Activated T-cell treated with anti-CD3 and anti-CD28 coated beads, Interleukin-2, amount 50 U/mL, for 24 hours (primary cell): ENCODE results near the gene FOXG1.

Experiments used
- DNase-seq: peaks from one replicate; pipeline ENCODE4 v3.0.0-alpha.2; 2020
- H3K27ac Mint-ChIP-seq: 2 replicates; pipeline ENCODE4 v1.8.0; 2020; ENCODE audit warnings: mild to moderate bottlenecking, mixed read lengths
- H3K27me3 Mint-ChIP-seq: 2 replicates; pipeline ENCODE4 v1.8.0; 2020; ENCODE audit warnings: mixed read lengths
- H3K36me3 Mint-ChIP-seq: 2 replicates; pipeline ENCODE4 v1.8.0; 2020; ENCODE audit warnings: low read depth, mixed read lengths
- H3K4me1 Mint-ChIP-seq: 2 replicates; pipeline ENCODE4 v1.8.0; 2020; ENCODE audit warnings: low read depth, mixed read lengths
- H3K4me3 Mint-ChIP-seq: 2 replicates; pipeline ENCODE4 v1.8.0; 2020; ENCODE audit warnings: mild to moderate bottlenecking, moderate library complexity, mixed read lengths
- H3K9me3 Mint-ChIP-seq: 2 replicates; pipeline ENCODE4 v1.8.0; 2020; ENCODE audit warnings: mixed read lengths

FOXG1 gene

DNA sequence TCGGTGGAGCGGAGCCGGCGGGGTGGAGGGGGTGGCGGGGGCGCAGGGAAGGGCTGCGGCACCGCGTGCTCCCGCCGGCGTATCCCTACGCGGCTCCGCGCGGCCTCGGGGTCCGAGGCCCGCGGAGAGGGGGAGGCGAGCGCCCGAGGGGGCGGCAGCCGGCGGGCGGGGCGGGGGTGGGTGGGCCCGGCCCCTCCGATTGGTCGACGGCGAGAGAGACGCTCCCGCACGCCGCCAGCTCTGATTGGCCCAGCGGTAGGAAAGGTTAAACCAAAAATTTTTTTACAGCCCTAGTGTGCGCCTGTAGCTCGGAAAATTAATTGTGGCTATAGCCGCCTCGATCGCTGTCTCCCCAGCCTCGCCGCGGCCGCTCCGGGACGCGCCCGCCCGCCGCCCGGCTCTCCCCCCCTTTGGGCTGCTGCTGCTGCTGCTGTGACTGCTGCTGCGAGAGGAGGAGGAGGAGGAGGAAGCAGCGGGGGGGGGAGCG, at the start of gene FOXG1:
TSS of gene FOXG1 (plus strand) at position 319 of the 487 bp plus-strand sequence. CDS start 493 bp downstream, outside the sequence.
- Mint-ChIP-seq H3K4me3 (peak within 1 kb of the TSS; percentile 50), H3K9me3 (peaks cover 9% of the 10 kb centered on the region), H3K27ac (no peak within 1 kb of the TSS), H3K27me3 (peaks cover 71% of the 10 kb centered on the region), H3K4me1 (peaks cover 18% of the 10 kb centered on the region), H3K36me3 (peaks cover 4% of the 10 kb centered on the region)
- DNase-seq, result no peak

DNA sequence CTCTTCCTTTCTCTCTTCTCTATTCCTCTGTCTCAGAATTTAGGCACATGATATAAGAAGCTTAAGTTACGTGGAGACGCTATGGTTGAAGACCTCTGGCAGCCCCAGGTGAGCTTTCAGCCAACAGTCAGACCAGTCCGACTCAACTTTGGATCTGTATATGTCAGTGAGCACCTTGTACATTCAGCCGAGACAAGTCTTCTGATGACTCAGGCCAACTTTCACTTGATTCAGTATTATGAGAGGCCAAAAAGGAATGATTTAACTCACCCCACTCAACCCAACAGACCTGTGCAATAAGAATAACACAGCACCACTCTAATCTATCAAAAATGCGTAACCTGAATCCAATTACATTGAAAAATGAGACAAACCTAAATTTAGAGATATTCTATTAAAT, 47.5 kb upstream of the FOXG1 start:
- H3K27me3 Mint-ChIP-seq, result no peaks in the 10 kb centered on the region

DNA sequence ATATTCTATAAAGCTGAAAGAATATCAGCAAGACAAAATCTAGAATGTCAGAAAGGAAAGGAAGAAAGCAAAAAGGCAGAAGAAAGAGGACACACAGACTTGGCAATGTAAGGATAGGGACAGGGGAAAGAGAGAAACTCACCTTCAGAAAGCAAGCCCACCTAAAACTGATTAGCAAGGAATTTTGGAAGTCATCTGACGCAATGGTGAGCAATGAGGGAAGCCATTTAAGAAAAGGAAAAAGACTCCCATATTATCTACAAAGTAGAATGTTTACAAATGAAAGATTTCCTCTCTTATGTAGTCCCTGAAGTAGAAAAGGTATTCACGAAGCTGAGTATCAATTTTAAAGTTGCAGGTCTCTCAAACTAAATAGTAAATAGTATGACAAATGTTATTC, 35.2 kb upstream of the FOXG1 start:
- H3K27ac Mint-ChIP-seq, result no peak overlapping the region
- H3K27me3 Mint-ChIP-seq, result no peaks in the 10 kb centered on the region
- peaks cover 10% of the 10 kb centered on the region for H3K9me3 Mint-ChIP-seq
- no peaks in the 10 kb centered on the region for H3K36me3 Mint-ChIP-seq
- DNase-seq, result no peak
- no peak overlapping the region for H3K4me3 Mint-ChIP-seq
- no peaks in the 10 kb centered on the region for H3K4me1 Mint-ChIP-seq

More for the DNA sequence above, 47.5 kb upstream of the FOXG1 start:
- no peak overlapping the region for H3K4me3 Mint-ChIP-seq
- no peaks in the 10 kb centered on the region for H3K36me3 Mint-ChIP-seq
- no peak for DNase-seq
- H3K27ac Mint-ChIP-seq, result no peak overlapping the region
- no peaks in the 10 kb centered on the region for H3K4me1 Mint-ChIP-seq
- H3K9me3 Mint-ChIP-seq, result peaks cover 31% of the 10 kb centered on the region

DNA sequence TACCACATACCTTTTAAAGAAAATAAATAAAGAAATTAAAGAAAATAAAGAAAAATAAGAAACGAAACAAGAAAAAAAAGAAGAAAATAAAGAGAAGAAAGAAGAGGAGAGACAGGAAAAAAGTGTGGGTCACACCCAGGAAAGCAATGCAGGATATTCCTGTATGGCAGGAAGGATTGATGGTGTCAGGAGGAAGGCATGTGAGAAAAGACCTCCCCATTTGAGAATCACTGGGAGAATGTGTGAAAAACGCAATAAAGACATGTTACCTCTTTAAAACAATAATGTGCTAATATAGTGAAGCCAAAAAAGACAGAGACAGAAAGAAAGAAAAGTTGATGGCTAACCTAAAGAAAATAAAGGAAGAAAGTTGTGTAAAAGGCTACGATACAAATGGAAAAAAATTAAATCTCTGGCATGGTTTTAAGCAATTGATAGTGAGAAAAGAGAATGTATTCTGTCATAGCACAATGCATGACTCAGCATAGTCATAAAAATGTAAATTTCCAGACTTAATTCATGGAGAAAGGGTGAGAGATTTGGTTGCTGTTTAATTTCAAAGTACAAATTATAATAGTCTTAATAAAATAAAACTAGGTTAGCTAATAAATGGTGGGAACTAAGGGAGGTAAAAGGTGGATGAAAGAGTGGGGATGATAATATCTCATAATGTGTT, 24.3 kb upstream of the FOXG1 start:
- Mint-ChIP-seq H3K4me1 (no peaks in the 10 kb centered on the region), H3K9me3 (peaks cover 23% of the 10 kb centered on the region), H3K36me3 (no peaks in the 10 kb centered on the region), H3K27me3 (no peaks in the 10 kb centered on the region), H3K4me3 (no peak overlapping the region), H3K27ac (no peak overlapping the region)
- no peak for DNase-seq

DNA sequence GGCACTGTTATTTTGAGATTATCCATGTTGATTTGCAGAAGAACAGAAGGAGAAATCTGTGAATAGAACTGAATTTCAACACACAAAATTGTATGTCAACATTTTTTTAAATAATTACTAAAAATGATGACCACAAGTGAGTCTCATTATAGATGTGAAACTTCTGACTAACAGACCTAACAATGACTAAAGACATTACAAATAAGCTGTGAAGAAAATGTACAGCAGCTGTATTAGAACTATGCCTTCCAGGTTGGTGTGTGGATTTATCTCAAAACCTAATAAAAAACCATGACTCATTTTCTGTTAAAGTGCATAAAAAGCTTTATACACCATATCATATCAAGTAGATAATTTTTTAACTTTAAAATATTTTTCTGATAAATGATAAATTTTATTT, 22.5 kb upstream of the FOXG1 start:
- Mint-ChIP-seq H3K27me3 (no peaks in the 10 kb centered on the region), H3K4me1 (no peaks in the 10 kb centered on the region), H3K4me3 (no peak overlapping the region), H3K36me3 (no peaks in the 10 kb centered on the region), H3K9me3 (peaks cover 23% of the 10 kb centered on the region), H3K27ac (no peak overlapping the region)
- DNase-seq, result no peak

DNA sequence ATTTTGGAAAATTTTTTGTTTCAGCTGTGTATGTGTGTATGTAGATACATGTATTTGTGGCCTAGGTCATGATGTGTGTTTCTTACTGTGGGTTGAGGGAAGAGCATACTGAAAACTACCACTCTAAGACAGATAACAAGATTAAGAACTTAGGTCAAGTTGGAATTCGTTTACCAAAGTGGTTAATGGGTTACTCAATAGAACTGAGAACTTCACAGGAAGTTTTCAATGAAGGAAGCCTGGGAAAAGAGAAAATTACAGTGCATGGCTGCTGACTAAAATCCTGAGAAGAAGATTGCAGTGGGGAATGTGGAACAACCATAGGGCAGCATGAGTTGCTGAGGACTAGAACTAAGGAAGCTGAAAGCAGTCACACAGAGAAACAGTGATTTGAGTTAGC, 21.4 kb upstream of the FOXG1 start:
- no peaks in the 10 kb centered on the region for H3K4me1 Mint-ChIP-seq

DNA sequence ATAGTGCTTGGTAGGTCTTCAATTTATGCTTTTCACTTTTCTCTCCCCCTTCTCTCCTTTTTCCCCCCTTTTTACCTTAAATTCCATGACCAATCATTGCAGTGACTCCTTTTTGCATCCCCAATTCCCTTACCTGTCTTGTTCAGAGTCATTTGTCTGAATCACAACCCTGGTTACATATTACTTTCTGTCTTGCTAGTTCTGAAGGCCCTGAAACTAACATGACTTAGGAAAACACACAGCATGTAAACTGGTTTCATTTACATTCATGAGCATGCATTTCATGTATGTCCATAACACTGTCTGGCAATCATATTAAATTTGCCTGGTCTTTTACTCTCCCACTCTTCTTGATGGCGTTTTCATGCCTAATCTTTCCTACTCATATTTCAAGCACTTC, 20.3 kb upstream of the FOXG1 start:
- no peaks in the 10 kb centered on the region for H3K4me1 Mint-ChIP-seq
- DNase-seq, result no peak
- H3K9me3 Mint-ChIP-seq, result peaks cover 18% of the 10 kb centered on the region
- no peaks in the 10 kb centered on the region for H3K27me3 Mint-ChIP-seq
- H3K27ac Mint-ChIP-seq, result no peak overlapping the region
- H3K36me3 Mint-ChIP-seq, result no peaks in the 10 kb centered on the region
- no peak overlapping the region for H3K4me3 Mint-ChIP-seq

More for the DNA sequence above, 21.4 kb upstream of the FOXG1 start:
- H3K9me3 Mint-ChIP-seq, result peaks cover 23% of the 10 kb centered on the region
- H3K27ac Mint-ChIP-seq, result no peak overlapping the region
- DNase-seq, result no peak
- H3K36me3 Mint-ChIP-seq, result no peaks in the 10 kb centered on the region
- H3K27me3 Mint-ChIP-seq, result no peaks in the 10 kb centered on the region
- H3K4me3 Mint-ChIP-seq, result no peak overlapping the region

DNA sequence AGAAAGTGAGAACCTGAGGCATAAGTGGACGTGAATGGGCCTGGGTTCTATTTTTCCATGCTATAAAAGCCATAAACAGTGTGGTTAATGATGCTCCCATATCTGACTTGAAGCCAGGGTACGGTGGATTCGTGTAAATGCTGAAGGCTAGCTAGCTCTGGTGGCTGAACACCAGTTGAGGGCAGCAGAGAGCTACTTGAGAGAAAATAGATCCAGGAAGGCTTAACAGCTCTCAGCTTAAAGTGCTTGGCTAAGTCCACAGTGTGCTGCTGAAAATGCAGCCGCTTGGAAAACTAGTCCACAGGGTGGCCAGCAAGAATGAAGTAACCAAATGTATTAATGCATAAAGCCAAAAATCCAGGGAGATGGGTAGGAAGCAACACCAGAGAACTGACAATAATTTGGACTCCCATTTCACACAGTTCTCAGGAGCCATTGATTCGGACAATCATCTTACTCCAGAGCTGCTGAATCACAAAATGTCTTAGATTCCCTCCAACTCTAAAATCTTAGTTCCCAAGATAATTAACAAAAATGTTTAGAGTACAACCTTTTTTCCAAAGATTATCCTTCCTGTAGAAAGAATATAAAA, 15.0 kb upstream of the FOXG1 start:
- Mint-ChIP-seq H3K27me3 (peaks cover 28% of the 10 kb centered on the region), H3K27ac (no peak overlapping the region), H3K36me3 (no peaks in the 10 kb centered on the region), H3K9me3 (peaks cover 15% of the 10 kb centered on the region), H3K4me3 (no peak overlapping the region), H3K4me1 (no peaks in the 10 kb centered on the region)
- no peak for DNase-seq

DNA sequence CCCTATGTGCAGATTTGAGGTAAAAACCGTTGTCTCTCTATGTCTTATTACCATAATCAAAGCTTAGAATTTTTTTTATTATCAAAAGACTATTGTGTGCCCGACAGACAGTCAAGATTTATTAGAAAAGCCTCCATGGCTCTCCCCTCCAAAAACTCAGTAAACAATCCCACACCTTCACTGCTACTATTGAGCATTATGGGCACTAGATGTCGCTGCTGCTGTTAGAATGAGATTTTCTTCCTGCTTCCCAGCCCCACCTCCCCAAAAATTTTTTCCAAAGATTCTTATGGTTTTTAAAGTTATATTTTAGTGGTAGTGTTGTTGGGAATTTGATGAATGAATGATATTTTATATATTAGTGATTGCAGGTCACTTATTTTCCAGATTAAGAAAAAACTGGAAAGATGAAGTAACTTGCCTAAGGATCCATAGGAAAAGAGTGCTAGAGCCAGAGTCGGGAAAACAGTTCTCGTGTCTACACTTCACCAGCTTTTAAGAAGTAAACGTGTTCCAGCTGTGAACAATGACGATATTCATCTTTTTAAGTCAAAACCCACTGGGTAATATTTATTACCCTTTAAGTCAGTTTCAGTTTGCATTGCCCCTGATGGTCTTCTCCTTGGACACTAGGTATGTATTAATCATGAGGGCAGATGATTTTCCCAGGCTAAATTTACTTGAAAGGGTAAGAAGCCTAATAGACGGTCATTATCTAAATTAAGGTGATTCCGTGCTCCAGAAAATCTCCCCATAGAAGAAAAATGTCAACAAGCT, 12.2 kb upstream of the FOXG1 start:
- Mint-ChIP-seq H3K27me3 (peaks cover 55% of the 10 kb centered on the region), H3K4me3 (no peak overlapping the region), H3K27ac (no peak overlapping the region), H3K9me3 (peaks cover 21% of the 10 kb centered on the region), H3K36me3 (no peaks in the 10 kb centered on the region), H3K4me1 (no peaks in the 10 kb centered on the region)
- DNase-seq, result no peak

DNA sequence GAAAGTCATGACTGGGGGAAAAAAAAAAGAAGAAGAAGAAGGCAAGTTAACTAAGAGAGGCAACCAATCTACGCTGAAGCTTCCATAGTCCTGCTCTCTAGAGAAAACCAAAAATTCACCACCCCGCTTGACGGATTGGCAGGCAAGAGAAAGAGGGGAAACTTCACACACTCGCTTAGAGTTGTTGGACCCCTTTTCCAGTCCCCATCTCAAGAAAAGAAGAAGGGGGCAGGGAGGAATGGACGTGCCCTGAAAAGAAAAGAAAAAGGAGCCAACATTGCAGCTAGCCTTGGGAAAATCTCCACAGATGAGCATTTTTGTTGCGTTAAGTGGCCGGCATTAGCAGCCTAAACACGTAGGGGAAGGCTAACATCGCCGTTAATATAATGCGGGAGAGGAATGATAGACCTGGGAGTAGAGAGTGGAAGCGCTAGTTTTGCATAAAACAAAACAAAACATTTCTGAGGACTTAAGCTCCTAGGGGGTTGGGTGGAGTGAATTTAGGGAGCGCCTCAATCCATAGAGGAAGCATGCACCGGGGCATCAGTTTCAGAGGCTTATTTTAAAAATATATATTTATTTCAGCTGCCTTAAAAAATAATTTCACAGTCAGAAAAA, 11.3 kb upstream of the FOXG1 start:
- peaks cover 28% of the 10 kb centered on the region for H3K9me3 Mint-ChIP-seq
- H3K27ac Mint-ChIP-seq, result no peak overlapping the region
- no peak for DNase-seq
- no peaks in the 10 kb centered on the region for H3K36me3 Mint-ChIP-seq
- H3K27me3 Mint-ChIP-seq, result peaks cover 64% of the 10 kb centered on the region
- H3K4me3 Mint-ChIP-seq, result no peak overlapping the region
- H3K4me1 Mint-ChIP-seq, result no peaks in the 10 kb centered on the region

DNA sequence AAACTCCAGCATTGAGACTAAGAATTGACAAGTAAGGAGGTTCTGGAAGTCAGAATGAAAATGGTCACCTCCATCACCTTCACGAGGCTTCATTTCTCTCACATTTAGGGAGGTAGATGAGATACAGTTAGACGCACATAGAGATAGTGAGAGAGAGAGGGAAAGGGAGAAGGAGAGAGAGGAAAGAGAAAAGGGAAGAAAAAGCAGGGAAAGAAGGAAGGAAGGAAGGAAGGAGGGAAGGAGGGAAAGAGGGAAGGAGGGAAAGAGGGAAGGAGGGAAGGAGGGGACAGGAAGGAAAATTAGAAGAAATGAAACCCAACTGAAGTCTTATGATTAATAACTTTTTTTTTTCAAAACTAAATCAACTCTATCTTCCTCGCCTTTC, 10.7 kb upstream of the FOXG1 start:
- H3K27ac Mint-ChIP-seq, result no peak overlapping the region
- H3K27me3 Mint-ChIP-seq, result peaks cover 68% of the 10 kb centered on the region
- no peak overlapping the region for H3K4me3 Mint-ChIP-seq
- no peaks in the 10 kb centered on the region for H3K36me3 Mint-ChIP-seq
- peaks cover 28% of the 10 kb centered on the region for H3K9me3 Mint-ChIP-seq
- H3K4me1 Mint-ChIP-seq, result no peaks in the 10 kb centered on the region
- DNase-seq, result no peak

DNA sequence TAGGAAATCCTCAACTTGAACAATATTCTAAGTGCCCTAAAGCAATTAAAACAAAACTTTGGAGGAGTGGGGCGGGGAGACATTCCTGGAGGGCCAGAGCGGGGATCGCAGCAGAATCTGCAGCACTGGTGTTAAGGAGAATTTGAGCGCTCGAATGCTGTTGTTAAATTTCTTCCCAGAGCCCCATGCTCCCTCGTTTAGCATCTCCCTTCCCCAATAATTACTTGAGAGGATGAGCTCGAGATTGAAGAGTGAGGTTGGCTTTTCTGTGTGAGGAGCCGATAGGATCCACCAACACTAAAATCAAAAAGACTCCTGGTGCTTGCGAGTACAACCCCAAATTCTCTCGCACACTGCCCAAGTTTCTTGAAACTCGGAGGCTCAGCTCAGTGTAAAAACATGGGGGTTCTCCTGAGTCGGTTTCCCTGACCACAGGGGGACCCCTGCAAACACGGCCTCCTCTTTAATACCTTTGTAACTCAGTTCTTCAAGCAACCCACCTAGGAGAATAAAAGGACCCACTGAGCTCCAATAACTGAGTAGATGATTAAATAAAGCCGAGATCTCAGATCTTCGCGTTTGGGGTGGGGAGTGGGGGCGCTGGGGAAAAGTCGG, 10.2 kb upstream of the FOXG1 start:
- H3K4me3 Mint-ChIP-seq, result no peak overlapping the region
- H3K27me3 Mint-ChIP-seq, result peaks cover 73% of the 10 kb centered on the region
- no peaks in the 10 kb centered on the region for H3K4me1 Mint-ChIP-seq
- no peaks in the 10 kb centered on the region for H3K36me3 Mint-ChIP-seq
- no peak for DNase-seq
- H3K27ac Mint-ChIP-seq, result no peak overlapping the region
- peaks cover 30% of the 10 kb centered on the region for H3K9me3 Mint-ChIP-seq

DNA sequence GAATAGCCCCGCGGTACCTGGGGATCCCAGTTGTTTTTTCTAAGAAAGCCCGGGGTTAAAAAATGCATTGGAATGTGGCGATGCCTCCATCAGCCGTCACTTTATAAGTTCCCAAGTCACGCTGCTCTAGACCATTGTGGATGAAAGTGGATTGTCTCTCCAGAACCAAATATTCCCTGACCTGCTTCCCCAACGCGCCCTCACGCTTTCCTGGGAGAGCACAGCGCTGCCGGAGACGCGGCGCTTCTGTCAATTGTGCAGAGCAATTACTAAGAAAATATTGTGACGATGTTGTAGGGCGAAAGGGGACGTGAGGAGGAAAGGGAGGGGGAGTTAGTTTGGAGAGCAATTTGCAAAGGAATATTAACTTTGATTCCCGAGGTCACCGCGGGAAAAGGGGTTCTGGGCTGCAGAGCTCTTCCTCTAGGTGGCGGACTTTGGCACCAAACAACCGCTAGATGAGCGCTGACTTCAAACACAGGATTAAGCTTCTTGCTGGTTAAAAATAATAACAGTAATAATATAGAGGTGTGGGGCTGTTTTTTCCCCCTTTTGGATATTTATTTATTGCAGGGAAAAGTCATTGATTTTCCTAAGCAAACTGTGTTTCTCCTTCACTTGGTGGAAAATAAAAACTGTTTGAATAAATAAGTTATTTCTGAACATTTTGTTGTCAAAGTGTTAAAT, 9.6 kb upstream of the FOXG1 start:
- H3K27ac Mint-ChIP-seq, result no peak overlapping the region
- peaks cover 33% of the 10 kb centered on the region for H3K9me3 Mint-ChIP-seq
- no peaks in the 10 kb centered on the region for H3K4me1 Mint-ChIP-seq
- no peaks in the 10 kb centered on the region for H3K36me3 Mint-ChIP-seq
- peaks cover 80% of the 10 kb centered on the region for H3K27me3 Mint-ChIP-seq
- H3K4me3 Mint-ChIP-seq, result no peak overlapping the region
- DNase-seq, result no peak

DNA sequence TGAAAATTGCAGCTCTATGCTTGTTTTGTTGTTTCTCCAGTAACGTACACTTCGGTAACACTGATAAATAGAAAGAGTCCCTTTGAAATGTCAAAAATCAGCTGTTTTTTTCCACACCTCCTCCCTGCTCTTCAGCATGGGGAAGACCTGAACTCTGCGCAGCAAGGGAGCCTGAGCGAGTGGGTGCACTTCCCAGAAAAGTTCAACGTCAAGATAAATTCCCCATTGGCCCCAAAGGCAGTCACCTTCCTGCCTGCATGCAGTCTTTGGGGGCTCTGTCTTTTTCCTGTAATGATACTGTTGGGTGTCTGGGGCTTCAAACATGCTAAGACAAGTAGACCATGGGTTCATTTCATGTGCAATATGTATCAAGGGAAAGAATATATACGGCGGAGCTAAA, 8.8 kb upstream of the FOXG1 start:
- peaks cover 85% of the 10 kb centered on the region for H3K27me3 Mint-ChIP-seq
- no peak overlapping the region for H3K27ac Mint-ChIP-seq
- peaks cover 33% of the 10 kb centered on the region for H3K9me3 Mint-ChIP-seq
- no peak for DNase-seq
- H3K4me1 Mint-ChIP-seq, result no peaks in the 10 kb centered on the region
- no peak overlapping the region for H3K4me3 Mint-ChIP-seq
- no peaks in the 10 kb centered on the region for H3K36me3 Mint-ChIP-seq
